ENCODE data around the gene MAGEB4.

The MAGEB4 gene

DNA sequence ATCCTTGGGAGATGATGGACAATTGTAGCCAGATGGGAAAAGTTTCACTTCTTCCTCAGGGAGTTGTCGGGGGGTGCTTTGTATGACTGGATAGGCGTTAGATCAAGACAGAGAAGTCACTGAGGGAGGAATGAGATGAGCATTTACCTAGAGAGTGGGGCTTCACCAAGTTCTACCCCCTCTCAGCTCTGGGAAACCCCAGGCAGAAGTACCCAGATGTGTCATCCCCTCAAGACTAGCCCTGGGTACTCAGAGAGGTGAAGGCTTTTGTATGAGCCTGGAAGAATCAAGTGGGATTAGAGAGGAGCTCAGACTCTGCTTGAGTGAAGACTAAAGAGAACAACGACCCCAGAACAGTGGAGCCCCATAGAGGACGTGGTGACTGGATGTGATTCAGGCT, 7.1 kb downstream of the MAGEB4 start:
- H4K20me1 ChIP-seq (ENCODE audit: insufficient read depth, low read length): no peaks in the 10 kb centered on the region
- no peak overlapping the region for H3K4me3 ChIP-seq (ENCODE audit: low read depth, low read length, poor library complexity, severe bottlenecking)
- H3K4me2 ChIP-seq (ENCODE audit: low read length): no peak overlapping the region
- H3K27me3 ChIP-seq (ENCODE audit: insufficient read depth, low read length): no peaks in the 10 kb centered on the region
- no peaks in the 10 kb centered on the region for H3K9me2 ChIP-seq (ENCODE audit: low read depth, low read length)
- H3K9me3 ChIP-seq (ENCODE audit: low read length): no peaks in the 10 kb centered on the region
- no peak overlapping the region for H2AFZ ChIP-seq (ENCODE audit: low read length)
- no peak overlapping the region for H3K9ac ChIP-seq (ENCODE audit: low read length)
- H3F3A ChIP-seq (ENCODE audit: insufficient read depth, low read length): no peaks in the 10 kb centered on the region
- H3K79me2 ChIP-seq (ENCODE audit: insufficient read depth, low read length): no peaks in the 10 kb centered on the region
- TF ChIP-seq EZH2 (IDR thresholded peaks at IDR 0.05; ENCODE audit: borderline replicate concordance, low read length): no peak
- TF ChIP-seq, protein P1, sequence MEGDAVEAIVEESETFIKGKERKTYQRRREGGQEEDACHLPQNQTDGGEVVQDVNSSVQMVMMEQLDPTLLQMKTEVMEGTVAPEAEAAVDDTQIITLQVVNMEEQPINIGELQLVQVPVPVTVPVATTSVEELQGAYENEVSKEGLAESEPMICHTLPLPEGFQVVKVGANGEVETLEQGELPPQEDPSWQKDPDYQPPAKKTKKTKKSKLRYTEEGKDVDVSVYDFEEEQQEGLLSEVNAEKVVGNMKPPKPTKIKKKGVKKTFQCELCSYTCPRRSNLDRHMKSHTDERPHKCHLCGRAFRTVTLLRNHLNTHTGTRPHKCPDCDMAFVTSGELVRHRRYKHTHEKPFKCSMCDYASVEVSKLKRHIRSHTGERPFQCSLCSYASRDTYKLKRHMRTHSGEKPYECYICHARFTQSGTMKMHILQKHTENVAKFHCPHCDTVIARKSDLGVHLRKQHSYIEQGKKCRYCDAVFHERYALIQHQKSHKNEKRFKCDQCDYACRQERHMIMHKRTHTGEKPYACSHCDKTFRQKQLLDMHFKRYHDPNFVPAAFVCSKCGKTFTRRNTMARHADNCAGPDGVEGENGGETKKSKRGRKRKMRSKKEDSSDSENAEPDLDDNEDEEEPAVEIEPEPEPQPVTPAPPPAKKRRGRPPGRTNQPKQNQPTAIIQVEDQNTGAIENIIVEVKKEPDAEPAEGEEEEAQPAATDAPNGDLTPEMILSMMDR (IDR thresholded peaks at IDR 0.05; ENCODE audit: low read length): no peak
- no peaks in the 10 kb centered on the region for H3K4me1 ChIP-seq (ENCODE audit: insufficient read depth, low read length, severe bottlenecking)
- H3K36me3 ChIP-seq (ENCODE audit: insufficient read depth, low read length): no peaks in the 10 kb centered on the region
- no peak overlapping the region for H3K27ac ChIP-seq (ENCODE audit: low read depth, low read length, poor library complexity, severe bottlenecking)

DNA sequence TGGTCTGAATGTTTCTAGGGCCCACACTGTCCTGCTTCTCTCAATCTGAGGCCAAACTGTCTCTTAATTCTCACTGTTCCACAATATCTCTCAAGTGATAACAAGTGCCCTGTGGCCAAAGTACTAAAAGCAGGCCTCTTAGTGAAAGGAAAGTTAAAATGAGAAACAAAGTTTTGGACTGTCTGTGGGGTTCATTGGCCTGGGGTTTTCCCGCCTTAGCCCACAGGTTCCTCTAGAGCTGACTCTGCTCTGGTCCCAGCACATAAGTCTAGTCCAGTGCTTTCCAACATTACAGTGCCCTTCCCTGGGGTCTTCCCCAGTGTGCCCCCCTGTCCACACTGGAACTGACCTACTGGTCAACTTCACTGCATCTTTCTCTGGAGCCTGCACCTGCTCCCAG, 11.5 kb downstream of the MAGEB4 start:
- no peak overlapping the region for H3K4me3 ChIP-seq (ENCODE audit: low read depth, low read length, poor library complexity, severe bottlenecking)
- no peak overlapping the region for H3K4me2 ChIP-seq (ENCODE audit: low read length)
- H3K79me2 ChIP-seq (ENCODE audit: insufficient read depth, low read length): no peaks in the 10 kb centered on the region
- H3F3A ChIP-seq (ENCODE audit: insufficient read depth, low read length): no peaks in the 10 kb centered on the region
- no peak overlapping the region for H3K9ac ChIP-seq (ENCODE audit: low read length)
- no peaks in the 10 kb centered on the region for H3K9me3 ChIP-seq (ENCODE audit: low read length)
- H3K27me3 ChIP-seq (ENCODE audit: insufficient read depth, low read length): no peaks in the 10 kb centered on the region
- TF ChIP-seq, protein P1 (IDR thresholded peaks at IDR 0.05; ENCODE audit: low read length): no peak
- no peak for TF ChIP-seq EZH2 (IDR thresholded peaks at IDR 0.05; ENCODE audit: borderline replicate concordance, low read length)
- H3K4me1 ChIP-seq (ENCODE audit: insufficient read depth, low read length, severe bottlenecking): no peaks in the 10 kb centered on the region
- no peaks in the 10 kb centered on the region for H3K36me3 ChIP-seq (ENCODE audit: insufficient read depth, low read length)
- H3K9me2 ChIP-seq (ENCODE audit: low read depth, low read length): no peaks in the 10 kb centered on the region
- H2AFZ ChIP-seq (ENCODE audit: low read length): no peak overlapping the region
- H4K20me1 ChIP-seq (ENCODE audit: insufficient read depth, low read length): no peaks in the 10 kb centered on the region
- no peak overlapping the region for H3K27ac ChIP-seq (ENCODE audit: low read depth, low read length, poor library complexity, severe bottlenecking)

DNA sequence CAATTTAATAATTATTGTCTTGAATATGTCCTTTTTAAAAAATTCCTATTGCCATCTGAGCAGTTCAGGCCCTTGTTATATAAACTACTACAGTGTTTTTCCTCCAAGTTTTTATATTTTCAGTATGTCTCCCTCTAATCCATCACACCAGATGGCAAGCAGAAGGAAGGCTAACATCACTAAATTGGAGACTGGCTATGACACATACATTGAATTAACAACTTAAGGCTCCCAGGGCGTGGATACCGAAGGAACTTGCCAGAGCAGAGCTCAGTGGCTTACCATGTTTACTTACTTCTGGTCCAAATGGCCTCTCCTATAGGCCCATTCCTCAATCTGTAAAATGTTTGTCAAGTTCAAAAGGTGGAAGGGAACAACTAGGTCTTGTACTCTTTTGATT, 18.1 kb downstream of the MAGEB4 start:
- no peak overlapping the region for H3K9ac ChIP-seq (ENCODE audit: low read length)
- no peaks in the 10 kb centered on the region for H4K20me1 ChIP-seq (ENCODE audit: insufficient read depth, low read length)
- no peaks in the 10 kb centered on the region for H3K36me3 ChIP-seq (ENCODE audit: insufficient read depth, low read length)
- no peak overlapping the region for H3K27ac ChIP-seq (ENCODE audit: low read depth, low read length, poor library complexity, severe bottlenecking)
- H3K9me3 ChIP-seq (ENCODE audit: low read length): no peaks in the 10 kb centered on the region
- H3K9me2 ChIP-seq (ENCODE audit: low read depth, low read length): no peaks in the 10 kb centered on the region
- H2AFZ ChIP-seq (ENCODE audit: low read length): no peak overlapping the region
- no peaks in the 10 kb centered on the region for H3K27me3 ChIP-seq (ENCODE audit: insufficient read depth, low read length)
- no peaks in the 10 kb centered on the region for H3K79me2 ChIP-seq (ENCODE audit: insufficient read depth, low read length)
- H3K4me2 ChIP-seq (ENCODE audit: low read length): no peak overlapping the region
- TF ChIP-seq, protein P1 (IDR thresholded peaks at IDR 0.05; ENCODE audit: low read length): no peak
- TF ChIP-seq EZH2 (IDR thresholded peaks at IDR 0.05; ENCODE audit: borderline replicate concordance, low read length): no peak
- H3K4me3 ChIP-seq (ENCODE audit: low read depth, low read length, poor library complexity, severe bottlenecking): no peak overlapping the region
- no peaks in the 10 kb centered on the region for H3K4me1 ChIP-seq (ENCODE audit: insufficient read depth, low read length, severe bottlenecking)
- no peaks in the 10 kb centered on the region for H3F3A ChIP-seq (ENCODE audit: insufficient read depth, low read length)
